NCI-H1417 treated with DMSO at 0.1 percent for 48 hours (cell line): ENCODE results near the gene ANKRD12.

Experiments used
- DNase-seq: peaks from one replicate; lab custom pipeline; 2025; lab: John Stamatoyannopoulos, UW

The ANKRD12 gene

DNA sequence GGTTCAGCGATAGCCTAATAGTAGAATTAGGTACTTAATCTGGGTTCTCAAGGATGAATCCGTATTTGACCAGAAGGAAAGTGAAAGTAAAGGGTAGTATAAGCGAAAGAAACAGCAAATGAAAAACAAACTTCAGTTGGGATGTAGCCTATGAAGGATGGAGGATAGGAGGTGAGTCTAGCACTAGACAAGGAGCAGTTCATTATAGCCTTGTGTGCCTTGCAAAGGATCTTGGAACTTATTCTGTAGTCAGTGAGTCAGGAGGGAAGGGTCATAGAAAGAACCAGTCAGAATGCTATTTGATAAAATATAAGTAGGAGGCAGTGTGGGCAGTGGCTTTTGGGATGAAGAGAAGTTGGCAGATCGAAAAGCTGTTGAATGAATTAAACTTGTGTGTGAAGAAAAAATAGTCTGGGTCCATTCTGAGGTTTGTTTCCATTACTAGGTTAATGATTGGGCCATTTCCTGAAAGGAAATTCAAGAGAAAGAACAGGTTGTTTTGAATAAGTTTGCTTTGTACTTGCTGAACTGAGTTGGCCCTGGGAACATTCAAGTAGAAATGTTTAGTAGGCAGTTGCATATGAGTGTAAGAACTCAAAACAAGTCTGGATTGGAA lies 48.5 kb downstream of the ANKRD12 start:
- no peak for DNase-seq

DNA sequence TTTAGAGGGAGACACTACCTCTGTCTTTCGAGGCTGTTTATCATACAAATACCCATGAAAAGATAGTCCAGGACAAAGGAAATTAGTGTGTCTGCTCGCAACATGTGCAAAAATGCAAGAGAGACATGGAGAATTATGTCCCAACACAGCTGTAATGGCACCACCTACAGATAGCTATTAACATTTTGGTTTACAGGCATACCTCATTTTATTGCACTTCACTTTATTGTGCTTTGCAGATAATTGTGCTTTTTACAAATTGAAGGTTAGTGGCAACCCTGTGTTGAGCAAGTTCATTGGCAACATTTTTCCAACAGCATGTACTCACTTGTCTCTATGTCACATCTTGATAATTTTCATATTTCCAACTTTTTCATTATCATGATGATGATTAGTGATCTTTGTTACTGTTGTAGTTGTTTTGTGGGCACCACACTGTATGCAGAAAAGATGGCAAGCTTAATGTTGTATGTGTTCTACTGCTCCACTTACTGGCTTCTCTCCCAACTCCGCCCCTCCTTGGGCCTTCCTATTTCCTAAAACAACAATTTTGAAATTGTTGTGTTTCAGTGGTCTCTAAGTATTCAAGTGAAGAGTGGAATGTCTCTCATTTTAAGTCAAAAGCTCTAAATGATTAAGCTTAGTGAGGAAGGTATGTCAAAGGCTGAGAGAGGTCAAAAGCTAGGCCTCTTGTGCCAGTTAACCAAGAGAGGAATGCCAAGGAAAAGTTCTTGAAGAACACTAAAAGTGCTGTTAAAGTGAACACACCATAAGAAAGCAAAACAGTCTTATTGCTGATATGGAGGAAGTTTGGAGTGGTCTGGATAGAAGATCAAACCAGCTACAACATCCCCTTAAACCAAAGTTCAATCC lies 52.0 kb downstream of the ANKRD12 start:
- DNase-seq, result no peak

DNA sequence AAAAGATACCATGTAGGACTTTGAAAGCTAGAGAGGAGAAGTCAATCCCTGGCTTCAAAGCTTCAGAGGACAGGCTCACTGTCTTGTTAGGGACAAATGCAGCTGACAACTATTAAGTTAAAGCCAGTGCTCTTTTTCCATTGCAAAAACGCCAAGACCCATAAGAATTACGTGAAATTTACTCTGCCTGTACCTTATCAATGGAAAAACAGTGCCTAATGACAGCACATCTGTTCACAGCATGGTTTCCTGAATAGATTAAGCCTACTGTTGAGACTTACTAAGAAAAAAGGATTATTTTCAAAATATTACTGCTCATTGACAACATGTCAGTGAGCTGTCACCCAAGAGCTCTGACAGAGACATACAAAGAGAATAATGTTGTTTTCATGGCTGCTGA lies 52.9 kb downstream of the ANKRD12 start:
- no peak for DNase-seq

DNA sequence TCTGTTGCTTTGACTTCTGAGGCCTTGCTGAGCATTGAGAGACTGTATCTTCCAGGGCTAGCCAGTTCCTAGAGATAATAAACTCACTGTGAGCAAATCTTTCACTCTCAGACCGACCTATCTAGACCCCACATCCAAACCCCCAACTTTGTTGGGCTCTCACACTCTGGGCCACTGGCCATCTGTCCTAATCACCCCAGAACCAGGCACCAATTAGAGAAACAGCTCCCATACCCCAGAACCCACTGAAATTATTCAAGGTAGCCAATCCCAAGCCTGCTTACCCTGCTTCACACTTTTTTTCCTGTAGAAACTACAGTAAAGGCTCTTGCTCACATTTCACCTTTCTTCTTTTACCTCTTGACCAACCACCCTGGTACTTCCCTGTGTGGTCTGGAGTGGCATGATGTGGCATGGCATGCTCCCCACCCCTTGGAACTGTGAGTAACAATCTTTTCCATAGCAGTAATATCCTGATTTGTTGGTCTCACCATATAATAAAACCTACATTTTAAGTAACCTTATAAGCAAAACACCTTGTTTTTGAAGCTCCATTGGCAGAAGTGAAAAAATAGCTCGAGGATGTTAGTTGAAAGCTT lies 55.2 kb downstream of the ANKRD12 start:
- no peak for DNase-seq

DNA sequence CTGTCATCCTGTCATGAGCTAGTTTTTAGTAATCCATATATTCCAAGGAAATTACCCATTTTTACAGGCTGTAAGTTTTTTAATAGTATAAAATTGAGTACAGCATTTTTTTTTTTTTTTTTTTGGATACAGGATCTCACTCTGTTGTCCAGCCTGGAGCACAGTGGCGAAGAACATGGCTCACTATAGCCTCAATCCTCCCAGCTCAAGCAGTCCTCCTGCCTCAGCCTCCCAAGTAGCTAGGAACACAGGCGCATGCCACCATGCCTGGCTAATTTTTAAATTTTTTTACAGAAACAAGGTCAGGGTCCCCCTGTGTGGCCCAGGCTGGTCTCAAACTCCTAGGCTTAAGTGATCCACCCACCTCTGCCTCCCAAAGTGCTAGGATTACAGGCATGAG lies 56.5 kb downstream of the ANKRD12 start:
- no peak for DNase-seq

DNA sequence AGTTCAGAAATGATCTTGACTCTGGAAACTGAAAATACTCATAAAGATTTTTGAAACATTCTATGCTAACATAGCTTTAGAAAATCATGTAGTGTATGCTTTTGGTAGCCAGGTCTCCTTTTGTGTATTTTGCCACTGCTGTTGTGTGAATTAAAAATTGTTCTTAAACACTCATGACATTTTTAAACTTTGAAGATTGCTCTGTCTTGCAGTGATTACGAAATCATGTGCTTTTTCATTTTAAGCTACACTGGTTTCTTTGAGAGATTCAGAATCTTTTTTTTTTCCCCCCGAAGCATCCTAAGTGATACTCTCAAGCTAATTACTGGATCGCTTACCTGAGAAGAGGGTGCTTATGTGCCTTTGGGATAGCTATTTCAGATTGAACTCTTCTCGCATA lies 60.0 kb downstream of the ANKRD12 start:
- no peak for DNase-seq

DNA sequence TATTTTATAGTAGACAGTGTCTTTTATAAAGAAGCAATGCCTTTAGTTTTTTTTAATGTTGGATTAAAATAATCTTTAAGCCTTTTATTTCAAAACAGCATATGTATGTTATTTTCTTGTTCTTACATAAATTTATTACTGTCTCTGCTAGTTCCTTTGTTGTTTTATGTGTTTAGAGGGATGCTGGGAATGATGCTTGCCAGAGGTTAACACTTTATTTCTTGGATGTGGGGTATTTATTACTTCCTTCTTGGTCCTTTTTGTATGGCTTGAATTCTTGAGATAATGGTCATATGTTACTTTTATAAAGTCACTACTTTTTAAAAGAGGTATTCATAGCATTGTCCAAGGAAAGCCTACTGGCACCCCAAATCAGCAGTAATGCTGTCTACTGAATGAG lies 63.1 kb downstream of the ANKRD12 start:
- no peak for DNase-seq

DNA sequence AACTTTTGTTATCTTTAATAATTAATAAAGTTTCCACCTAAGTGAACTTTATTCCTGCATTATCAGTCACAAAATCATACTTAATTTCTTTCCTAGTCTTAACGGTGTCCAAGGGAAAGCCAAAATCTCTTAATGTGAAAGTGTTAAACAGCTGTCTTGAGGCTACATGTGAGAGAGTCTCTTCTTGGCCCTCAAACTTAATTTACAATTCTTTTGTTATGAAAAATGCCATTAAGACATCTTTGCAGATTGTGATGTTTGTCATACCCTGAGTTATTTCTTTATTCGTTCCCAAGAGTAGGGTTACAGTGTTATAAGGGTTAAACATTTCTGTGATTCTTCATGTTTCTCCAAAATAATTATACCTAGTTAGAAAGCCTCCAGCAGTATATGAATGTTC lies 64.6 kb downstream of the ANKRD12 start:
- DNase-seq, result no peak

DNA sequence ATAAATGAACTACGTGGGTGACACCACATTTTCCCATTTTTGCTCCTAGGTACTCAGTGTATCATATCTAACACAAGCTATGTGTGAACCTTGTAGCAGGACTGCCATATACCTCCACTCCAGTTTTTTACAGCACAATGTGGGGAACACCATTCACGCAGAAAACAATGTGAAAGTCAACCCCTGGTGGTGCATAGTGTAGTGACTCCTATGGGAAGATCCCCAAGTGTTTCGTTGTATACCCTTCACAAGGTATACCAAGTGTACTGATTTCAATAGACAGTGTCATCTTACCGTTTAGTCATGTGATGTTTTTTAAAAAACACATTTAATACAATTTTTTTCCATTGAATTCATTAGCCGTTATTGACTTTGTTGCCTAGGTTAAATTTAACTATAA lies 68.1 kb downstream of the ANKRD12 start:
- no peak for DNase-seq

DNA sequence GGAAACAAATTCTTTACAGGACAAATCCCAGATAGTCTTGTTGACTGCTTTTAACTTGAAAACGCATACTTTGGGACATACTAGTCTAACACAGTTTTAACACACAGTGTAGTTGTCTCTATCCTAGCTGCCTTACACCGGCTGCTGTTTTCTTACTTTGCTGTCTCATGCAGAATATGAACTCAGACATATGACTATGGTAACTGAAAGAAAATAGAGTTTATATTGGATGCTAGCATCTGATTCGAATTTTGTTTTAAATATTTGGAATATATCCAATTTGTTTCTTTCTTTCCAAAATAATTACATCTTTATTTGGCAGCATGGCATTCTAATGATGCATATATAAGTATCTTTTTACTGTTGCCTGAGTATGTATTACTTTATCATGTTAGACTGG lies 69.8 kb downstream of the ANKRD12 start:
- DNase-seq, result no peak

DNA sequence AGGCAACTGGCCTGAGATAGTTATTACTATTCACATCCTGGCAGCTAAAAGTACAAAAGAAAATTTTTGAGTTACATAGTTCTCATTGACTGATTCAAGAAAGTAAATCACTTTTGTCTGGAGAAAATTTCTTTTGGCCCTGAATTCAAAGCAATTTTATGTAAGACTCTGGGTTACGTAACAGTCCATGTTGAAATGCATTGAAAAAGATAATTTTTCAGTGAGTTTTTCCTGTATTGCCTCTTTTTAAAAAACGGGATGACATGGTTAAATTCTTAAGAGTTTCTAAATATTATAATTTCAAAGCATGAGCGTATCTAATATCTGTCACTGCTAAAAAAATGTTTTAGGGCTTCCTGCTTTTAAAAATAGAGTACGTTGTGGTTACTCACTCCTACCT lies 72.7 kb downstream of the ANKRD12 start:
- DNase-seq, result no peak

DNA sequence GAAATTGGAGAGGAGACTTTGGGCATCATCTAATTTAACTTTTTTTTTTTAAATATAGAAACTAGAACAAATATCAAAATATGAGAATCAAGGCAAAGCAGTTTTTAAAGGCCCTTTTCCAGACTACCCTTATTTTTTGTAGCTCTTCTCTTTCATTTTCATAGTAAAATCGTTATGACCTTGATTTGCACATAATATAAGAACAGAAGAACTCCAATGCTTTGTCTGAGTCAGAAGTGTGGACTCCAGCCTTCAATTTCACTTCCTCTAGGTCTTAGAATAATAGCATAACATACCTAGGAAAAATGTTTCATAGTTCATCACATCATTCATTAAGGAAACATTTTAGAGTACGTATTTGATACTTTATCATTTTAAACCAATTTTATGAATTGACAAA lies 74.4 kb downstream of the ANKRD12 start:
- no peak for DNase-seq

DNA sequence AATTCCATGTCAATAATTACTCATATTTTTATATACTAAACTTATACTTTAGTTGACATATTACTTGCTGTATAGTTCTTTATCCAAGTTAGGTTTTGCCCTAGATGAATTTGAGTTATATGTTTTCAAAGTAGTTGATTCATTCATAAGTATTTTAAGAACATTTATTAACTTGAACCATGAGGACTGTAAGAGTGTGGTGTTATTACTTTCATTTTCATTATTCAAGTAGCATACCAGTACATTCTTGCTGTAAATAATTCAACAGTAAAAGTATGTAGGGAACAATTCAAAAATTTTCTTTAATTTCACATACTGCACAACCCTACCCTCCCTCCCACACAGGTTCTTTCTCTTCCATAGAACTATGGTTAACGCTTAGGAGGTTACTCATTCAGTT lies 75.4 kb downstream of the ANKRD12 start:
- DNase-seq, result no peak

DNA sequence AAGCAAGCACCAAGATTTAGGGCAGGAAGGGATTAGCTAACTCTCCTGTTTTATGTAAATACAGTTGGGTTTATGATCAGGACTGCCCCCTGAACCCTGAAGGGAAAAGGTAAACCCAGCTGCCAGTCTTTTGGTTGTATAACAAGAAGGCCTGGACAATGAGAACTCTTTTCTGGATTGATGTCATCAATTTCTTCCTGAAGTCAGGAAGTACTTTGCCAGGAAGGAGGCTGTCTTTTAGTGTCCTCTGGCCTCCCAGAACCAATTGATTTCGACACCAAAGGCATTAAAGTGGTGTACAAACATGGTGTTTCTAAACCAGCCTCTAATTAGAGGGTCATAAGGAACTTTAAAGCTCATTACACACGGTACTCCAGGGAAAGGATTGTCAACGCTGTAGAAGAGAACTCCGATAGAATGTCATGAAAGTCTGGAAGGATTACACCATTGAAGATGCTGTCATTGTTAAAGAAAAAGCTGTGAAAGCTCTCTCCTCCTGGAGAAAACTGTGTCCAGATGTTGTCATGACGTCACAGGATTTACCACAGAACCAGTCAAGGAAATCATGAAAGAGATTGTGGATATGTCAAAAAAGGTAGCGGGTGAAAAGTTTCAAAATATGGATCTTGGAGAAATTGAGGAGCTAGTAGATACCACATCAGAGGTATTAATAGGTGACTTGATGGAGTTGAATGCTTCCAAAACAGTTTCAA lies 78.8 kb downstream of the ANKRD12 start:
- DNase-seq, result no peak

DNA sequence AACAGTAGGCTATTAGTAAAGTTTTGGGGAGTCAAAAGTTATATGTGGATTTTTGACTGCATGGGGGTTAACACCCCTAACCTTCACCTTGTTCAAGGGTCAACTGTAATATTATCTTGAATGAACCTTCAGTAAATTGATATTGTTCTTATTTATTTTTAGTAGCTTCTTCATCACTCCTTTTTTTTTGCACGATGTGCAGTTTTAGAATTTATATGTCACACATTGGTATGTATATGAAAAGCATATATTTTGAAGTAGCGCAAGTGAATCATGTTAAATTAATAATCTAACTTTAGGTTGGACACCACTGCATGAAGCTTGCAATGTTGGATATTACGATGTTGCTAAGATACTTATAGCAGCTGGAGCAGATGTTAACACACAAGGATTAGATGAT lies 79.9 kb downstream of the ANKRD12 start:
- no peak for DNase-seq

DNA sequence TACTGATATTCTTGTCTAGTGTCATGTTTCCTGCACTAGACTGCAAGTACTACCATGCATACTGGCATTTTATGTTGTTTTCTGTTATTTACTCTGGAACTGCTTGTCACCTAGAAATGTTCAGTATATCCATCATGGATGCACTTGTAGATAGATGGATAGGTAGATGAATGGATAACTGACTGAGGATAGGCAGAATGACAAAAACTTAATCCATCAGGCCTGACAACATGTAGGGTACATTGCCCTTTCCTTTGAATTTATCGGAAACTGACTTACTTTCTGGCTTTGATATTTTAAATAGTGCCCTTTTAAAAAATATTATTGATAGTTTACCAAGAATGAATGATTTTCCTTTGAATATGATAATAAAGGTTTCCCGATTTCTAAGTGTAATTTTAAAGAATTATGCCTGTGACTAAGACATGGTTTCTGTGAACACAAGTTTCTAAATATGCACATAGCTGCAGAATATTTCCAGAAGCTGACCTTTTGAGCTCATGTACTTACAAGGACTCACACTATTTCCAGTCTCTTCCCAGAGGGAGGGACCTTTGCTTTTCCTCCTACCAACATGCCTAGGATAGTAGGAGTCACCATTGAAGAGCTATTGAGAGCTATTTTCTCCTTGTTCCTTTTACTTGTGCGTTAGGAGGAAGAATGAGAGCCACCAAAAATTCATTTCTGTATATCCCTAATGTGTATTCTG lies 81.3 kb downstream of the ANKRD12 start:
- DNase-seq, result no peak

DNA sequence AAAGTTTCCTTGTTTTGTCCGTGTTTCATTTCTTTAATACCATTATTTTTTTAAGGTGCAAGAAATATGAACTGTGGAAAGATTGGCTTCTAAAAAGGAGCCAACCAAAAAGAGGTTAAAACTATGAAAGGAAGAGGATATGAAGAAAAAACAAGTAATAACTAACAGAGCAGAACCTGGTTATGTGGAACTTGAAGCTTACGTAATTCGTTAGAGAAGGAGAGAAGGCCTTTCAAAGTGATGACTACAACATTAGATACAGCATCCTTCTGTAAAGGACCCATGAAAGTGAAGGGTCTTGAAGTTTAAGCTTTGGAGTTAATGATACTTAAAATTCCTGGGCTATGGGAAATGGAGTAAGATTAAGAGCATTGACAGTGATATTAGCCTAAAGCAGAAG lies 84.5 kb downstream of the ANKRD12 start:
- DNase-seq, result no peak

DNA sequence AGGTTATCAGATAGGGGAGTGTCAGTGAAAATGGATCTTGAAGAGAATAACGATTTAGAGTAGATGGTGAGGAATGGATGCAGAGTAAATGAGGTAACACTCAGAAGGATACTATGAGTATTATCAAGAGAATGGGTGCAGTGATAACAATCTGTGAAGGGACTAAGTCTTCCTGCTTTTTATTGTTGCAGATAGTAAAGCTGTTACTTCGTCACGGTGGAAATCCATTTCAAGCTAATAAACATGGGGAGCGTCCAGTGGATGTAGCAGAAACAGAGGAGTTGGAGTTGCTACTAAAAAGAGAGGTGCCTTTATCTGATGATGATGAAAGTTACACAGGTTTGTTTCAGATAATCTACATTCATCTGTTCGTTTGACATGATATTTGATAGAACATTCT lies 85.1 kb downstream of the ANKRD12 start:
- DNase-seq, result no peak

DNA sequence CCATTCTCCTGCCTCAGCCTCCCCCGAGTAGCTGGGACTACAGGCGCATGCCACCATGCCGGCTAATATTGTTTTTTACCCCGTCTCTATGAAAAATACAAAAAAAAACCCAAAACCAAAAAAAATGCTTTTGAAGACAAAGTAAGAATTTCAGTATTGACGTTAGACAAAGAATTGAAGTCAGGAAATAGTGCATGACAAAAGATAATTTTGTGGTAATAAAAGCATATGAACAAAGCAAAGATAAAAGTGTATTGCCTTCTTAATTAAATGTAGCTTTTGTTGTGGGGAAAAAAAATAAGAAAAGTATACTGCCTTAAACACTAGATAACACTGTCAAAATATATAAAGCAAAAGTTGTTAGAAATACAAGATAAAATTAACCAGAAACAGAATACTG lies 86.8 kb downstream of the ANKRD12 start:
- DNase-seq, result no peak

DNA sequence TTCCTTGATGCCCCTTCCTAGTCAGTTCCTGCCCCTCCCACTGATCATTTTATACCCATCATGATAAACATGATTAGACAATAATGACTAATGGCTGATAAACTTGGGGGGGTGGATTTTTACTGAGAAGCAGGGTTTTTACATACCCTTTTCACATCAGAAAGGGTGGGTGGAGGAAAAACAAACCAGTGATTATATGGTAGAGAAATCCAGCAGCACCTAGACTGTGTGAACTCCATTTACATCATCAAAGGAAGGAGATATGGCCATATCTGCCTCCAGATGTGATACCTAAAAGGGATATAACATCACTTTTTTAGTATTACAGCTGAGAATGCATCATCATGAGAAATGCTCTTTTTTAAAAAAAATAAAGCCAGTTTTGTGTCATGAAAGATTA lies 89.9 kb downstream of the ANKRD12 start:
- DNase-seq, result no peak

DNA sequence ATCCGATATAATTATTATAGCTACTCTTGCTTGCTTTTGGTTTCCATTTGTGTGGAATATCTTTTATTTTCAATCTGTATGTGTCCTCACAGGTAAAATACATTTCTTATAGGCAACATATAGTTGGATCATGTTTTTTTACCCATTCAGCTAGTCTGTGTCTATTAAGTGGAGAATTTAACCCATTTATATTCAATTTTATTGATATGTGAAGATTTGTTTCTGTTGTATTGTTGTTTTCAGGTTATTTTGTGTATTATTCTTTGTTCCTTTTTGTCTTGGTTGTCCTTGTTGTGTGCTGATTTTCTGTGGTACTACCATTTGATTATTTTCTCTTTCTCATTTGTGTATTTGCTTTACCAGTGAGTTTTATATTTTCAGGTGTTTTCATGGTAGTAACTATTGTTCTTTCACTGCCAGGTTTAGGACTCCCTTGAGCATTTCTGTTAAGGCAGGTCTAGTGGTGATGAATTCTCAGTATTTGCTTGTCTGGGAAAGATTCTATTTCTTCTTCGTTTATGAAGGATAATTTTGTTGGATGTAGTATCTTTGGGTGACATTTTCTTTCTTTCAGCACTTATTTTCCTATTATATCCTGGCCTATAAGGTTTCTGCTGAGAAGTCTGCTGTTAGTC lies 95.4 kb downstream of the ANKRD12 start:
- DNase-seq, result no peak

DNA sequence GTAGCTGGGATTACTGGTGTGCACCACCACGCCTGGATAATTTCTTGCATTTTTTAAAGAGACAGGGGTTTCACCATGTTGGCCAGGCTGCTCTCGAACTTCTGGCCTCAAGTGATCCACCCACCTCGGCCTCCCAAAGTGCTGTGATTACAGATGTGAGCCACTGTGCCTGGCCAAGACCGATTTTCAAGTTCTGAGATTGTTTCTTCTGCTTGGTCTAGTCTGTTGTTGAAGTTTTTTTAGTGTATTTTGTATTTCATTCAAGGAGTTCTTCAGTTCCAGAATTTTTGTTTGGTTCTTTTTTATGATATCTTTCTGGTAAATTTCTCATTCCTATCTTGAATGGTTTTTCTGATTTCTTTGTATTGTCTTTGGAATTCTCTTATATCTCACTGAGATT lies 96.4 kb downstream of the ANKRD12 start:
- no peak for DNase-seq
